Measurements from ENCODE around the gene TXNDC17. TPM values are rescaled to one million over a fixed set of nuclear protein-coding genes. Genes with fewer than 3 reads are reported as not detected.

The TXNDC17 gene
- total and polyA plus RNA-seq, 9 of the 15 experiments (the other 6 are each of a cell fraction or from before 2014, with no cell fraction given), result 108 to 759 (median 179) TPM

- no peak for TF ChIP-seq CCAR2 (IDR thresholded peaks at IDR 0.05; ENCODE audit: low read depth, low read length)
- TF ChIP-seq SIN3A (IDR thresholded peaks at IDR 0.05; ENCODE audit: borderline replicate concordance in 2 of 2, control insufficient read depth in 1 of 2, low read depth in 2 of 2, low read length in 2 of 2), result peak; percentile 67 to 78
- TF ChIP-seq ADNP (tag; IDR thresholded peaks at IDR 0.05), result no peak
- no peak for TF ChIP-seq HLTF (IDR thresholded peaks at IDR 0.05)
- TF ChIP-seq SMARCC2 (IDR thresholded peaks at IDR 0.05; ENCODE audit: low read depth), result no peak
- 0 out of 2 replicates have a peak, but pooled peaks have one; percentile 70 for TF ChIP-seq POLR2AphosphoS2 (IDR thresholded peaks at IDR 0.05; ENCODE audit: low read length)
- no peak for TF ChIP-seq ZNF212 (CRISPR knock-in tag; IDR thresholded peaks at IDR 0.05)
- TF ChIP-seq ZNF277 (CRISPR knock-in tag; IDR thresholded peaks at IDR 0.05; ENCODE audit: borderline replicate concordance), result no peak
- TF ChIP-seq L3MBTL2 (IDR thresholded peaks at IDR 0.05), result peak; percentile 72
- TF ChIP-seq RBM14 (IDR thresholded peaks at IDR 0.05; ENCODE audit: borderline replicate concordance, insufficient read depth, low read depth, low read length), result no peak
- TF ChIP-seq SUPT5H (IDR thresholded peaks at IDR 0.05), result peak; percentile 85
- no peak for TF ChIP-seq TSC22D4 (tag; IDR thresholded peaks at IDR 0.05)
- TF ChIP-seq PKNOX1 (IDR thresholded peaks at IDR 0.05), result no peak
- TF ChIP-seq ZMIZ1 (IDR thresholded peaks at IDR 0.05; ENCODE audit: low read depth in 2 of 2, low read length in 2 of 2), result no peak
Observed at GRCh38 chr17:6640536-6641246, at the start of gene TXNDC17, which contains the start of gene KIAA0753 (continued).

All from K562 (cell line).